ENCODE results near the gene LILRA2. TPM values are rescaled to one million over a fixed set of nuclear protein-coding genes. Genes with fewer than 3 reads are reported as not detected.

LILRA2 gene
- polyA plus RNA-seq, 1 donor (not counting 4 experiments of a cell fraction or from before 2014, with no cell fraction given), result not detected

DNA sequence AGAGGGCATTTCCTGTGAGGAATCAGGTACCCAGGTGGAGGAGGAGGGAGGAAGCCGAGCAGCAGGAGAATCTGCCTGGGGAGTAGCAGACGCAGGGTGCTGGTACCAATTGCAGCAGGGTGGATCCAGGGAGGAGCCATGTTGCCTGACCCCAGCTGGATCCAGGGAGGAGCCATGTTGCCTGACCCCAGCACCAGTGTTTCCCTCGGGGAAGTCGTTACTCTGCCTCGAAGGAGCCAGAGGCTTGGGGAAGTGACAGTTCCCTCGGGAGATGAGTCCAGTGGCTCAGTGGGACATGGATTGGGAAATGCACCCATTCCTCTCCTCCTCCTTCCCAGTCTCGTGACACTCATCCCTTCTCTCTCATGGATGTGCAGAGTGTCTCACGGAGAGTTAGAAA is 39.4 kb upstream of the LILRA2 start:
- Histone ChIP-seq H3K4me1 (ENCODE audit: control insufficient read depth, extremely low read depth, insufficient read depth, low read length) (no peaks in the 10 kb centered on the region), H3K36me3 (ENCODE audit: control insufficient read depth in 2 of 2, extremely low read depth in 1 of 2, insufficient read depth in 2 of 2, low read length in 2 of 2) (no peaks in the 10 kb centered on the region), H3K9me3 (ENCODE audit: control insufficient read depth, low read depth, low read length) (peaks cover 15% of the 10 kb centered on the region), H3K9ac (ENCODE audit: control insufficient read depth, extremely low read depth, insufficient read depth, low read length) (no peak overlapping the region), H3K4me3 (ENCODE audit: control insufficient read depth in 2 of 3, extremely low read depth in 1 of 3, insufficient read depth in 2 of 3, low read depth in 1 of 3, low read length in 3 of 3) (no peak overlapping the region), H3K4me2 (ENCODE audit: control insufficient read depth, extremely low read depth, insufficient read depth, low read depth, low read length) (no peak overlapping the region), H3K9me1 (ENCODE audit: control insufficient read depth, extremely low read depth, insufficient read depth, low read length) (no peaks in the 10 kb centered on the region), H4K20me1 (ENCODE audit: control insufficient read depth, extremely low read depth, insufficient read depth, low read length) (no peaks in the 10 kb centered on the region), H3K27me3 (ENCODE audit: control insufficient read depth, extremely low read depth, insufficient read depth, low read length) (no peaks in the 10 kb centered on the region), H3K79me2 (ENCODE audit: control insufficient read depth, insufficient read depth, low read length) (no peaks in the 10 kb centered on the region), H2AFZ (ENCODE audit: control insufficient read depth, low read length) (no peak overlapping the region), H3K27ac (ENCODE audit: control insufficient read depth, insufficient read depth, low read length) (no peak overlapping the region)
- DNase-seq (ENCODE audit: low read depth, low spot score), result no peak
- dilution Hi-C loops (cut with MboI; ENCODE audit: extremely low pct_ligation_motif_present, low sequenced_read_pairs), result no loop called here
- TF ChIP-seq, protein P1, sequence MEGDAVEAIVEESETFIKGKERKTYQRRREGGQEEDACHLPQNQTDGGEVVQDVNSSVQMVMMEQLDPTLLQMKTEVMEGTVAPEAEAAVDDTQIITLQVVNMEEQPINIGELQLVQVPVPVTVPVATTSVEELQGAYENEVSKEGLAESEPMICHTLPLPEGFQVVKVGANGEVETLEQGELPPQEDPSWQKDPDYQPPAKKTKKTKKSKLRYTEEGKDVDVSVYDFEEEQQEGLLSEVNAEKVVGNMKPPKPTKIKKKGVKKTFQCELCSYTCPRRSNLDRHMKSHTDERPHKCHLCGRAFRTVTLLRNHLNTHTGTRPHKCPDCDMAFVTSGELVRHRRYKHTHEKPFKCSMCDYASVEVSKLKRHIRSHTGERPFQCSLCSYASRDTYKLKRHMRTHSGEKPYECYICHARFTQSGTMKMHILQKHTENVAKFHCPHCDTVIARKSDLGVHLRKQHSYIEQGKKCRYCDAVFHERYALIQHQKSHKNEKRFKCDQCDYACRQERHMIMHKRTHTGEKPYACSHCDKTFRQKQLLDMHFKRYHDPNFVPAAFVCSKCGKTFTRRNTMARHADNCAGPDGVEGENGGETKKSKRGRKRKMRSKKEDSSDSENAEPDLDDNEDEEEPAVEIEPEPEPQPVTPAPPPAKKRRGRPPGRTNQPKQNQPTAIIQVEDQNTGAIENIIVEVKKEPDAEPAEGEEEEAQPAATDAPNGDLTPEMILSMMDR (optimal IDR thresholded peaks at IDR 0.05 in 1 of 3, IDR thresholded peaks at IDR 0.05 in 1 of 3, conservative IDR thresholded peaks at IDR 0.05 in 1 of 3; ENCODE audit: extremely low read depth in 1 of 3, insufficient read depth in 2 of 3, low read length in 3 of 3), result no peak
- TF ChIP-seq EZH2 (IDR thresholded peaks at IDR 0.05; ENCODE audit: low read length), result no peak
- FAIRE-seq, result no peak

DNA sequence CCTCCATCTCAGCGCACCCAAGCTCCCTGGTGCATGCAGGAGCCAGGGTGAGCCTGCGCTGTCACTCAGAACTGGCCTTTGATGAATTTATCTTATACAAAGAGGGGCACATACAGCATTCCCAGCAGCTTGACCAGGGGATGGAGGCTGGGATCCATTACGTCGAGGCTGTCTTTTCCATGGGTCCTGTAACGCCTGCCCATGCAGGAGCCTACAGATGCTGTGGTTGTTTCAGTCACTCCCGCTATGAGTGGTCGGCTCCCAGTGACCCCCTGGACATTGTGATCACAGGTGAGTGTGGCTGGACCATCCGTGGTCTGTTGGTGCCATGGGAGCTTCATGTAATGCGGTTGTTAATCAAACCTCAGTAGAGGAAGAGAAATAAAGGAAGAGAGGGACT is 38.0 kb upstream of the LILRA2 start:
- Histone ChIP-seq H3K36me3 (ENCODE audit: control insufficient read depth in 2 of 2, extremely low read depth in 1 of 2, insufficient read depth in 2 of 2, low read length in 2 of 2) (no peaks in the 10 kb centered on the region), H3K79me2 (ENCODE audit: control insufficient read depth, insufficient read depth, low read length) (no peaks in the 10 kb centered on the region), H2AFZ (ENCODE audit: control insufficient read depth, low read length) (no peak overlapping the region), H3K4me3 (ENCODE audit: control insufficient read depth in 2 of 3, extremely low read depth in 1 of 3, insufficient read depth in 2 of 3, low read depth in 1 of 3, low read length in 3 of 3) (no peak overlapping the region), H4K20me1 (ENCODE audit: control insufficient read depth, extremely low read depth, insufficient read depth, low read length) (no peaks in the 10 kb centered on the region), H3K9me3 (ENCODE audit: control insufficient read depth, low read depth, low read length) (peaks cover 15% of the 10 kb centered on the region), H3K9ac (ENCODE audit: control insufficient read depth, extremely low read depth, insufficient read depth, low read length) (no peak overlapping the region), H3K27ac (ENCODE audit: control insufficient read depth, insufficient read depth, low read length) (no peak overlapping the region), H3K4me1 (ENCODE audit: control insufficient read depth, extremely low read depth, insufficient read depth, low read length) (no peaks in the 10 kb centered on the region), H3K27me3 (ENCODE audit: control insufficient read depth, extremely low read depth, insufficient read depth, low read length) (no peaks in the 10 kb centered on the region), H3K4me2 (ENCODE audit: control insufficient read depth, extremely low read depth, insufficient read depth, low read depth, low read length) (no peak overlapping the region), H3K9me1 (ENCODE audit: control insufficient read depth, extremely low read depth, insufficient read depth, low read length) (no peaks in the 10 kb centered on the region)
- no peak for FAIRE-seq
- no peak for DNase-seq (ENCODE audit: low read depth, low spot score)
- TF ChIP-seq, protein P1 (optimal IDR thresholded peaks at IDR 0.05 in 1 of 3, IDR thresholded peaks at IDR 0.05 in 1 of 3, conservative IDR thresholded peaks at IDR 0.05 in 1 of 3; ENCODE audit: extremely low read depth in 1 of 3, insufficient read depth in 2 of 3, low read length in 3 of 3), result no peak
- no peak for TF ChIP-seq EZH2 (IDR thresholded peaks at IDR 0.05; ENCODE audit: low read length)
- dilution Hi-C loops (cut with MboI; ENCODE audit: extremely low pct_ligation_motif_present, low sequenced_read_pairs), result no loop called here
